Endothelial cell of umbilical vein (primary cell): ENCODE measurements around the gene DSCAML1. TPM values are rescaled to one million over a fixed set of nuclear protein-coding genes. Genes with fewer than 3 reads are reported as not detected.

ENCODE experiments used
- BruUV-seq: library from RNA; stranded (reverse); fragments of 400-500 nt; replicated peaks from 2 replicates; lab custom pipeline; 2021; lab: Mats Ljungman, UMichigan
- CTCF ChIA-PET: fragments of 300-600, 350-600 bp; sonication (Branson Sonifier 250); formaldehyde crosslinking; loops from one replicate; lab custom pipeline; 2021; ENCODE audit warnings: antibody characterized with exemption, inconsistent platforms; lab: Charles Lee
- POLR2A ChIA-PET: fragments of 300-600, 350-600 bp; sonication (Branson Sonifier 250); formaldehyde crosslinking; loops from one replicate; lab custom pipeline; 2021; ENCODE audit warnings: antibody characterized with exemption, inconsistent platforms; lab: Charles Lee
- DNase-seq: peaks from one replicate; pipeline ENCODE4 v3.0.0-alpha.2; 2011; ENCODE audit warnings: low read depth, low spot score
- FAIRE-seq: peaks from 2 replicates; lab custom pipeline; 2011; peaks lifted over from hg19 to GRCh38; lab: Jason Lieb, UNC
- H2AFZ ChIP-seq: 2 replicates; pipeline ENCODE4 v1.6.0; 2012; ENCODE audit warnings: low read depth, low read length, control low read depth, inconsistent platforms
- H3K27ac ChIP-seq: 2 replicates; pipeline ENCODE4 v1.5.1; 2011; ENCODE audit warnings: low read depth, mild to moderate bottlenecking, control low read depth, low read length, moderate library complexity; ENCODE audit not compliant: insufficient read depth
- H3K27me3 ChIP-seq, 2 experiments: 2 replicates each; pipeline versions ENCODE4 v1.6.0 to v1.6.1; 2011; ENCODE audit warnings: low read length in 2 of 2, mixed read lengths in 1 of 2; ENCODE audit not compliant: control insufficient read depth in 2 of 2, insufficient read depth in 2 of 2
- H3K36me3 ChIP-seq, 2 experiments: 2 replicates in 1 of 2; 3 replicates in 1 of 2; pipeline ENCODE4 v1.5.1; 2011; ENCODE audit warnings: low read length in 2 of 2, mild to moderate bottlenecking in 1 of 2, moderate library complexity in 1 of 2; ENCODE audit not compliant: control insufficient read depth in 2 of 2, insufficient read depth in 2 of 2; ENCODE audit errors: extremely low read depth in 1 of 2
- H3K4me1 ChIP-seq: 3 replicates; pipeline ENCODE4 v1.5.1; 2011; ENCODE audit warnings: mild to moderate bottlenecking, low read length; ENCODE audit not compliant: control insufficient read depth, insufficient read depth; ENCODE audit errors: extremely low read depth
- H3K4me2 ChIP-seq: 2 replicates; pipeline ENCODE4 v1.6.1; 2011; ENCODE audit warnings: low read length, control low read depth, mixed read lengths; ENCODE audit not compliant: insufficient read depth
- H3K4me3 ChIP-seq, 3 experiments: fragments of 200-600 bp in 1 of 3; sonication (generic), shearing (Covaris generic) in 1 of 3; replicated peaks in 1 of 3; 2 replicates each; pipeline ENCODE4 v1.5.1; 2011 to 2016; ENCODE audit warnings: control low read depth in 3 of 3, low read length in 3 of 3, mild to moderate bottlenecking in 2 of 3, inconsistent platforms in 1 of 3, low read depth in 1 of 3, moderate library complexity in 1 of 3; ENCODE audit not compliant: insufficient read depth in 1 of 3
- H3K79me2 ChIP-seq: 2 replicates; pipeline ENCODE4 v1.6.0; 2012; ENCODE audit warnings: low read length, inconsistent platforms; ENCODE audit not compliant: control insufficient read depth, insufficient read depth
- H3K9ac ChIP-seq: replicated peaks from 2 replicates; pipeline ENCODE3; 2011; ENCODE audit warnings: low read length, control low read depth; ENCODE audit not compliant: insufficient read depth; ENCODE audit errors: extremely low read depth
- H3K9me1 ChIP-seq: replicated peaks from 3 replicates; pipeline ENCODE4 v1.6.0; 2011; ENCODE audit warnings: mild to moderate bottlenecking, low read length; ENCODE audit not compliant: control insufficient read depth, insufficient read depth; ENCODE audit errors: extremely low read depth
- H3K9me3 ChIP-seq: replicated peaks from 2 replicates; pipeline ENCODE4 v1.5.1; 2012; ENCODE audit warnings: low read length, inconsistent platforms; ENCODE audit not compliant: control insufficient read depth, insufficient read depth
- H4K20me1 ChIP-seq: replicated peaks from 2 replicates; pipeline ENCODE3; 2011; ENCODE audit warnings: mild to moderate bottlenecking, low read length; ENCODE audit not compliant: control insufficient read depth, insufficient read depth; ENCODE audit errors: extremely low read depth
- CTCF ChIP-seq, 2 donors: IDR thresholded peaks; 1 replicate in 1 of 2; 2 replicates in 1 of 2; pipeline ENCODE4 v1.5.1; 2011; ENCODE audit warnings: low read length in 2 of 2, mild to moderate bottlenecking in 2 of 2, moderate library complexity in 2 of 2, control low read depth in 1 of 2, inconsistent platforms in 1 of 2, low read depth in 1 of 2; ENCODE audit not compliant: insufficient read depth in 1 of 2; ENCODE audit errors: extremely low read depth in 1 of 2
- EZH2 ChIP-seq: IDR thresholded peaks from 2 replicates; pipeline ENCODE4 v1.6.1; 2012; ENCODE audit warnings: borderline replicate concordance, low read depth, mild to moderate bottlenecking, moderate library complexity, low read length, inconsistent platforms; ENCODE audit not compliant: severe bottlenecking
- FOS ChIP-seq: IDR thresholded peaks from 2 replicates; pipeline ENCODE4 v1.6.1; 2011; ENCODE audit warnings: mild to moderate bottlenecking, low read length, moderate library complexity, borderline replicate concordance; ENCODE audit not compliant: insufficient read depth
- GATA2 ChIP-seq: IDR thresholded peaks from 2 replicates; pipeline ENCODE4 v1.7.0; 2011; ENCODE audit warnings: low read depth, mild to moderate bottlenecking, moderate library complexity, mixed read lengths, low read length; ENCODE audit not compliant: insufficient read length, insufficient read depth
- JUN ChIP-seq: IDR thresholded peaks from 2 replicates; pipeline ENCODE4 v1.6.1; 2011; ENCODE audit warnings: borderline replicate concordance, low read depth; ENCODE audit not compliant: insufficient read length, insufficient read depth
- MAX ChIP-seq: IDR thresholded peaks from 2 replicates; pipeline ENCODE4 v1.6.1; 2011; ENCODE audit not compliant: insufficient read depth, insufficient read length
- MYC ChIP-seq: IDR thresholded peaks from one replicate; pipeline ENCODE4 v1.6.1; 2011; ENCODE audit warnings: mild to moderate bottlenecking, low read depth, low read length
- POLR2AphosphoS5 ChIP-seq: IDR thresholded peaks from 2 replicates; pipeline ENCODE4 v1.6.1; 2012; ENCODE audit warnings: low read depth, mild to moderate bottlenecking, control low read depth, low read length, moderate library complexity; ENCODE audit not compliant: insufficient read depth
- dilution Hi-C: fragments of 300-500 bp; cut with MboI; formaldehyde crosslinking; loops from one replicate; pipeline ENCODE4 v1.15.0; 2019; ENCODE audit warnings: low sequenced_read_pairs; ENCODE audit not compliant: extremely low pct_ligation_motif_present
- intact Hi-C: fragments of 100-400 bp; cut with micrococcal nuclease; formaldehyde crosslinking; loops from one replicate; pipeline ENCODE4 v1.10.0; 2022
- polyA plus RNA-seq, 4 experiments: library from polyadenylated mRNA; depleted of rRNA in 3 of 4; stranded (reverse) in 3 of 4; unstranded in 1 of 4; fragments of >200 nt; gene quantifications; 2 replicates each; pipeline versions ENCODE4 v1.2.1 to v1.2.3, GENCODE V29; 2011 to 2012; ENCODE audit warnings: missing spikeins in 1 of 4
- total RNA-seq: library from RNA; stranded (reverse); gene quantifications from 2 replicates; pipeline ENCODE4 v1.2.3, GENCODE V29; 2021

DSCAML1 gene
- total and polyA plus RNA-seq, 2 donors (not counting 3 experiments of a cell fraction or from before 2014, with no cell fraction given): not detected

- Histone ChIP-seq H4K20me1 (no peaks in the 10 kb centered on the region), H3K9me1 (no peaks in the 10 kb centered on the region), H3K9me3 (no peaks in the 10 kb centered on the region), H3K4me2 (no peak overlapping the region), H3K27ac (no peak overlapping the region), H3K4me3 (no peak overlapping the region), H3K79me2 (no peaks in the 10 kb centered on the region), H3K36me3 (no peaks in the 10 kb centered on the region), H3K27me3 (no peaks in the 10 kb centered on the region), H3K9ac (no peak overlapping the region), H2AFZ (no peak overlapping the region), H3K4me1 (no peaks in the 10 kb centered on the region)
- FAIRE-seq (no peak), DNase-seq (no peak)
- dilution Hi-C loops (no loop called here), intact Hi-C loops (no loop called here)
- POLR2A ChIA-PET: no interaction called here
- CTCF ChIA-PET: no interaction called here
- TF ChIP-seq EZH2: no peak
- no peak for TF ChIP-seq MYC
- TF ChIP-seq FOS: no peak
- TF ChIP-seq POLR2AphosphoS5: no peak
- no peak for TF ChIP-seq CTCF (IDR thresholded peaks at IDR 0.05; ENCODE audit: extremely low read depth in 1 of 2, insufficient read depth in 1 of 2, low read depth in 1 of 2, low read length in 2 of 2)
- TF ChIP-seq GATA2: no peak
- TF ChIP-seq JUN: no peak
- TF ChIP-seq MAX: no peak
- no TSS peak for BruUV-seq
Observed at GRCh38 chr11:117584056-117584830, 212.8 kb downstream of the DSCAML1 start.
